K562 (cell line): Measurements from ENCODE around the gene NUP85. TPM values are rescaled to one million over a fixed set of nuclear protein-coding genes. Genes with fewer than 3 reads are reported as not detected.

ENCODE experiments used
- CREB3 ChIP-seq: fragments of 450-650 bp; conservative IDR thresholded peaks from 2 replicates; pipeline ENCODE4 v1.6.1; 2016; ENCODE audit warnings: missing genetic modification characterization, low read depth, mild to moderate bottlenecking, missing compliant biosample characterization, moderate library complexity
- FOXM1 ChIP-seq, 2 experiments: fragments of 450-650 bp in 1 of 2; sonication (generic) in 1 of 2; formaldehyde crosslinking in 1 of 2; IDR thresholded peaks; 2 replicates each; pipeline versions ENCODE4 v1.6.1 to v1.9.0; 2017 to 2022; ENCODE audit warnings: low read depth in 2 of 2, mild to moderate bottlenecking in 2 of 2, missing genetic modification reagents in 1 of 2, moderate library complexity in 1 of 2
- GTF2E2 ChIP-seq: fragments of 200-800 bp; sonication (Bioruptor generic); IDR thresholded peaks from 2 replicates; pipeline ENCODE4 v1.6.1; 2016; ENCODE audit warnings: missing genetic modification characterization, missing compliant biosample characterization
- PPARD ChIP-seq: fragments of 250-450 bp; sonication (Bioruptor Pico); IDR thresholded peaks from 2 replicates; pipeline ENCODE4 v1.8.0; 2022; ENCODE audit warnings: inconsistent platforms, mild to moderate bottlenecking, moderate library complexity
- ZNF174 ChIP-seq: fragments of 250-450 bp; sonication (Bioruptor Pico); IDR thresholded peaks from 2 replicates; pipeline ENCODE4 v1.4.0; 2020; ENCODE audit warnings: mild to moderate bottlenecking
- polyA plus RNA-seq, 8 experiments: library from polyadenylated mRNA; depleted of rRNA in 4 of 8; stranded (reverse) in 5 of 8; unstranded in 3 of 8; fragments of >200 nt; fragmentation: Nextera tagmentation in 2 of 8; fragmentation: Illumina TruSeq in 1 of 8; extraction: Ambion mirVana in 2 of 8; extraction: Trizol in 1 of 8; gene quantifications; 2 replicates each; pipeline versions ENCODE4 v1.2.1 to v1.2.3, GENCODE V29; 2011 to 2014; ENCODE audit warnings: inconsistent platforms in 1 of 8, missing spikeins in 1 of 8
- total RNA-seq, 7 experiments: library from RNA; depleted of rRNA in 6 of 7; stranded (reverse); fragments of >200 nt in 6 of 7; fragmentation: Illumina TruSeq in 2 of 7; extraction: Trizol in 2 of 7; gene quantifications; 2 replicates each; pipeline versions ENCODE4 v1.2.1 to v1.2.3, GENCODE V29; 2011 to 2021; ENCODE audit warnings: low replicate concordance in 1 of 7
- TF ChIP-seq, protein P1 (sequence below): fragments of 450-650 bp; IDR thresholded peaks from 2 replicates; pipeline ENCODE4 v1.6.1; 2017; ENCODE audit warnings: antibody characterized with exemption, mild to moderate bottlenecking
- TF ChIP-seq, protein P2 (sequence below): fragments of 250-450 bp; sonication (Bioruptor Pico); IDR thresholded peaks from 2 replicates; pipeline ENCODE4 v1.8.0; 2022; ENCODE audit warnings: moderate library complexity, mild to moderate bottlenecking, inconsistent platforms
- TF ChIP-seq, protein P3 (sequence below): fragments of 450-650 bp; conservative IDR thresholded peaks from 2 replicates; pipeline ENCODE4 v1.6.1; 2016; ENCODE audit warnings: missing genetic modification characterization, low read depth, mild to moderate bottlenecking, control low read depth, missing compliant biosample characterization
- TF ChIP-seq, protein P4 (sequence below), 3 experiments: fragments of 200-800 bp in 1 of 3; fragments of 250-450 bp in 1 of 3; fragments of 450-650 bp in 1 of 3; sonication (Bioruptor Pico) in 1 of 3; sonication (Bioruptor generic) in 1 of 3; formaldehyde crosslinking in 1 of 3; IDR thresholded peaks; 2 replicates each; pipeline versions ENCODE4 v1.6.1 to v1.8.0; 2016 to 2022; ENCODE audit warnings: mild to moderate bottlenecking in 2 of 3, missing genetic modification characterization in 2 of 3, missing compliant biosample characterization in 1 of 3, moderate library complexity in 1 of 3

NUP85 gene
- total and polyA plus RNA-seq, 9 of the 15 experiments (the other 6 are each of a cell fraction or from before 2014, with no cell fraction given): 50.2 to 177 (median 110) TPM

- TF ChIP-seq, protein P1, sequence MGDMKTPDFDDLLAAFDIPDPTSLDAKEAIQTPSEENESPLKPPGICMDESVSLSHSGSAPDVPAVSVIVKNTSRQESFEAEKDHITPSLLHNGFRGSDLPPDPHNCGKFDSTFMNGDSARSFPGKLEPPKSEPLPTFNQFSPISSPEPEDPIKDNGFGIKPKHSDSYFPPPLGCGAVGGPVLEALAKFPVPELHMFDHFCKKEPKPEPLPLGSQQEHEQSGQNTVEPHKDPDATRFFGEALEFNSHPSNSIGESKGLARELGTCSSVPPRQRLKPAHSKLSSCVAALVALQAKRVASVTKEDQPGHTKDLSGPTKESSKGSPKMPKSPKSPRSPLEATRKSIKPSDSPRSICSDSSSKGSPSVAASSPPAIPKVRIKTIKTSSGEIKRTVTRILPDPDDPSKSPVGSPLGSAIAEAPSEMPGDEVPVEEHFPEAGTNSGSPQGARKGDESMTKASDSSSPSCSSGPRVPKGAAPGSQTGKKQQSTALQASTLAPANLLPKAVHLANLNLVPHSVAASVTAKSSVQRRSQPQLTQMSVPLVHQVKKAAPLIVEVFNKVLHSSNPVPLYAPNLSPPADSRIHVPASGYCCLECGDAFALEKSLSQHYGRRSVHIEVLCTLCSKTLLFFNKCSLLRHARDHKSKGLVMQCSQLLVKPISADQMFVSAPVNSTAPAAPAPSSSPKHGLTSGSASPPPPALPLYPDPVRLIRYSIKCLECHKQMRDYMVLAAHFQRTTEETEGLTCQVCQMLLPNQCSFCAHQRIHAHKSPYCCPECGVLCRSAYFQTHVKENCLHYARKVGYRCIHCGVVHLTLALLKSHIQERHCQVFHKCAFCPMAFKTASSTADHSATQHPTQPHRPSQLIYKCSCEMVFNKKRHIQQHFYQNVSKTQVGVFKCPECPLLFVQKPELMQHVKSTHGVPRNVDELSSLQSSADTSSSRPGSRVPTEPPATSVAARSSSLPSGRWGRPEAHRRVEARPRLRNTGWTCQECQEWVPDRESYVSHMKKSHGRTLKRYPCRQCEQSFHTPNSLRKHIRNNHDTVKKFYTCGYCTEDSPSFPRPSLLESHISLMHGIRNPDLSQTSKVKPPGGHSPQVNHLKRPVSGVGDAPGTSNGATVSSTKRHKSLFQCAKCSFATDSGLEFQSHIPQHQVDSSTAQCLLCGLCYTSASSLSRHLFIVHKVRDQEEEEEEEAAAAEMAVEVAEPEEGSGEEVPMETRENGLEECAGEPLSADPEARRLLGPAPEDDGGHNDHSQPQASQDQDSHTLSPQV: peak; percentile 61
- no peak for TF ChIP-seq ZNF174 (CRISPR knock-in tag)
- no peak for TF ChIP-seq PPARD (CRISPR knock-in tag)
- 0 out of 2 replicates have a peak, but pooled peaks have one; percentile 15 for TF ChIP-seq GTF2E2 (tag)
- TF ChIP-seq, protein P2, sequence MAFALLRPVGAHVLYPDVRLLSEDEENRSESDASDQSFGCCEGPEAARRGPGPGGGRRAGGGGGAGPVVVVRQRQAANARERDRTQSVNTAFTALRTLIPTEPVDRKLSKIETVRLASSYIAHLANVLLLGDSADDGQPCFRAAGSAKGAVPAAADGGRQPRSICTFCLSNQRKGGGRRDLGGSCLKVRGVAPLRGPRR: no peak; the same call in 1 of the 2 replicates
- 0 out of 2 replicates have a peak, but pooled peaks have one; percentile 25 for TF ChIP-seq CREB3 (tag)
- TF ChIP-seq, protein P3, sequence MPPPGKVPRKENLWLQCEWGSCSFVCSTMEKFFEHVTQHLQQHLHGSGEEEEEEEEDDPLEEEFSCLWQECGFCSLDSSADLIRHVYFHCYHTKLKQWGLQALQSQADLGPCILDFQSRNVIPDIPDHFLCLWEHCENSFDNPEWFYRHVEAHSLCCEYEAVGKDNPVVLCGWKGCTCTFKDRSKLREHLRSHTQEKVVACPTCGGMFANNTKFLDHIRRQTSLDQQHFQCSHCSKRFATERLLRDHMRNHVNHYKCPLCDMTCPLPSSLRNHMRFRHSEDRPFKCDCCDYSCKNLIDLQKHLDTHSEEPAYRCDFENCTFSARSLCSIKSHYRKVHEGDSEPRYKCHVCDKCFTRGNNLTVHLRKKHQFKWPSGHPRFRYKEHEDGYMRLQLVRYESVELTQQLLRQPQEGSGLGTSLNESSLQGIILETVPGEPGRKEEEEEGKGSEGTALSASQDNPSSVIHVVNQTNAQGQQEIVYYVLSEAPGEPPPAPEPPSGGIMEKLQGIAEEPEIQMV: 0 out of 2 replicates have a peak, but pooled peaks have one; percentile 64
- TF ChIP-seq, protein P4, sequence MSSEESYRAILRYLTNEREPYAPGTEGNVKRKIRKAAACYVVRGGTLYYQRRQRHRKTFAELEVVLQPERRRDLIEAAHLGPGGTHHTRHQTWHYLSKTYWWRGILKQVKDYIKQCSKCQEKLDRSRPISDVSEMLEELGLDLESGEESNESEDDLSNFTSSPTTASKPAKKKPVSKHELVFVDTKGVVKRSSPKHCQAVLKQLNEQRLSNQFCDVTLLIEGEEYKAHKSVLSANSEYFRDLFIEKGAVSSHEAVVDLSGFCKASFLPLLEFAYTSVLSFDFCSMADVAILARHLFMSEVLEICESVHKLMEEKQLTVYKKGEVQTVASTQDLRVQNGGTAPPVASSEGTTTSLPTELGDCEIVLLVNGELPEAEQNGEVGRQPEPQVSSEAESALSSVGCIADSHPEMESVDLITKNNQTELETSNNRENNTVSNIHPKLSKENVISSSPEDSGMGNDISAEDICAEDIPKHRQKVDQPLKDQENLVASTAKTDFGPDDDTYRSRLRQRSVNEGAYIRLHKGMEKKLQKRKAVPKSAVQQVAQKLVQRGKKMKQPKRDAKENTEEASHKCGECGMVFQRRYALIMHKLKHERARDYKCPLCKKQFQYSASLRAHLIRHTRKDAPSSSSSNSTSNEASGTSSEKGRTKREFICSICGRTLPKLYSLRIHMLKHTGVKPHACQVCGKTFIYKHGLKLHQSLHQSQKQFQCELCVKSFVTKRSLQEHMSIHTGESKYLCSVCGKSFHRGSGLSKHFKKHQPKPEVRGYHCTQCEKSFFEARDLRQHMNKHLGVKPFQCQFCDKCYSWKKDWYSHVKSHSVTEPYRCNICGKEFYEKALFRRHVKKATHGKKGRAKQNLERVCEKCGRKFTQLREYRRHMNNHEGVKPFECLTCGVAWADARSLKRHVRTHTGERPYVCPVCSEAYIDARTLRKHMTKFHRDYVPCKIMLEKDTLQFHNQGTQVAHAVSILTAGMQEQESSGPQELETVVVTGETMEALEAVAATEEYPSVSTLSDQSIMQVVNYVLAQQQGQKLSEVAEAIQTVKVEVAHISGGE (CRISPR knock-in tag; IDR thresholded peaks at IDR 0.05): 0 out of 6 replicates have a peak, but pooled peaks of 1 of the 3 experiments have one; percentile 45
- TF ChIP-seq FOXM1 (IDR thresholded peaks at IDR 0.05; ENCODE audit: low read depth): peak; percentile 67
- no peak for TF ChIP-seq FOXM1 (CRISPR knock-in tag; IDR thresholded peaks at IDR 0.05; ENCODE audit: low read depth)
These were observed at the start of gene NUP85 (continued) for GRCh38 chr17:75205037-75205792.
